22Rv1 (cell line): ENCODE data around the gene CFAP99.

Source experiments
- CTCF ChIP-seq: fragments of 450-650 bp; IDR thresholded peaks from 2 replicates; pipeline ENCODE4 v1.5.1; 2017; ENCODE audit warnings: mild to moderate bottlenecking
- ZFX ChIP-seq: fragments of 450-650 bp; IDR thresholded peaks from 2 replicates; pipeline ENCODE4 v1.6.1; 2017; ENCODE audit warnings: antibody characterized with exemption, borderline replicate concordance

GRCh38 chr4:2399631-2400190 is 19.0 kb upstream of the CFAP99 start:
- no peak for TF ChIP-seq CTCF
- no peak for TF ChIP-seq ZFX
